OCI-LY1 (cell line): ENCODE data around the gene FPR2.

ENCODE experiments used
- H2AFZ ChIP-seq: fragments of 200-600 bp; sonication (generic), shearing (Covaris generic); 2 replicates; pipeline ENCODE4 v1.6.0; 2014; ENCODE audit warnings: antibody characterized with exemption, mild to moderate bottlenecking, low read length
- H3F3A ChIP-seq: fragments of 200-600 bp; sonication (generic), shearing (Covaris generic); 2 replicates; pipeline ENCODE4 v1.6.0; 2014; ENCODE audit warnings: mild to moderate bottlenecking, antibody characterized with exemption, low read length, moderate library complexity; ENCODE audit not compliant: insufficient read depth
- H3K27ac ChIP-seq: fragments of 200-600 bp; sonication (generic); 2 replicates; pipeline ENCODE4 v1.5.1; 2014; ENCODE audit warnings: low read length, mixed run types, mild to moderate bottlenecking, low read depth; ENCODE audit not compliant: poor library complexity, severe bottlenecking
- H3K27me3 ChIP-seq: fragments of 200-600 bp; sonication (generic); 2 replicates; pipeline ENCODE4 v1.6.0; 2014; ENCODE audit warnings: antibody characterized with exemption, mild to moderate bottlenecking, low read length, moderate library complexity; ENCODE audit not compliant: insufficient read depth
- H3K36me3 ChIP-seq: fragments of 200-600 bp; sonication (generic); 2 replicates; pipeline ENCODE4 v1.6.1; 2014; ENCODE audit warnings: mild to moderate bottlenecking, antibody characterized with exemption, low read length, moderate library complexity, mixed read lengths; ENCODE audit not compliant: insufficient read depth
- H3K4me1 ChIP-seq: fragments of 200-600 bp; sonication (generic); 2 replicates; pipeline ENCODE4 v1.5.1; 2014; ENCODE audit warnings: mild to moderate bottlenecking, low read length, moderate library complexity; ENCODE audit not compliant: insufficient read depth, severe bottlenecking
- H3K4me2 ChIP-seq: fragments of 200-600 bp; sonication (generic), shearing (Covaris generic); 2 replicates; pipeline ENCODE4 v1.6.1; 2014; ENCODE audit warnings: low read length
- H3K4me3 ChIP-seq: fragments of 200-600 bp; sonication (generic); 2 replicates; pipeline ENCODE4 v1.5.1; 2014; ENCODE audit warnings: low read length, low read depth, mild to moderate bottlenecking, mixed read lengths; ENCODE audit not compliant: poor library complexity, severe bottlenecking
- H3K79me2 ChIP-seq: fragments of 200-600 bp; shearing (Covaris generic); 2 replicates; pipeline ENCODE4 v1.6.1; 2016; ENCODE audit warnings: mixed run types, low read length, mixed read lengths; ENCODE audit not compliant: insufficient read depth
- H3K9ac ChIP-seq: fragments of 200-600 bp; sonication (generic), shearing (Covaris generic); 2 replicates; pipeline ENCODE4 v1.6.1; 2014; ENCODE audit warnings: mild to moderate bottlenecking, low read length, mixed read lengths
- H3K9me2 ChIP-seq: fragments of 200-600 bp; sonication (generic), shearing (Covaris generic); 2 replicates; pipeline ENCODE4 v1.6.1; 2014; ENCODE audit warnings: low read depth, mild to moderate bottlenecking, low read length, mixed read lengths
- H3K9me3 ChIP-seq: fragments of 200-600 bp; shearing (Covaris generic); 2 replicates; pipeline ENCODE4 v1.6.1; 2014; ENCODE audit warnings: low read length, mixed read lengths
- H4K20me1 ChIP-seq: fragments of 200-600 bp; sonication (generic), shearing (Covaris generic); 2 replicates; pipeline ENCODE4 v1.6.0; 2016; ENCODE audit warnings: mild to moderate bottlenecking, low read length; ENCODE audit not compliant: insufficient read depth
- CTCF ChIP-seq: fragments of 200-600 bp; sonication (generic), shearing (Covaris generic); IDR thresholded peaks from 2 replicates; pipeline ENCODE4 v1.5.1; 2017; ENCODE audit warnings: mild to moderate bottlenecking, antibody characterized with exemption, low read length, moderate library complexity, mixed read lengths
- EZH2 ChIP-seq: fragments of 200-600 bp; sonication (generic), shearing (Covaris generic); IDR thresholded peaks from 2 replicates; pipeline ENCODE4 v1.8.0; 2017; ENCODE audit warnings: borderline replicate concordance, mixed run types, mild to moderate bottlenecking, antibody characterized with exemption, low read length, moderate library complexity, mixed read lengths

FPR2 gene

GRCh38 chr19:51792932-51793331 is 32.0 kb downstream of the FPR2 start:
- H4K20me1 ChIP-seq, result no peaks in the 10 kb centered on the region
- no peak overlapping the region for H3K9ac ChIP-seq
- no peaks in the 10 kb centered on the region for H3K4me1 ChIP-seq
- H3K79me2 ChIP-seq, result no peaks in the 10 kb centered on the region
- no peaks in the 10 kb centered on the region for H3K36me3 ChIP-seq
- no peak overlapping the region for H3K4me2 ChIP-seq
- H3F3A ChIP-seq, result no peaks in the 10 kb centered on the region
- no peak overlapping the region for H2AFZ ChIP-seq
- no peaks in the 10 kb centered on the region for H3K9me2 ChIP-seq
- no peak overlapping the region for H3K27ac ChIP-seq
- no peak overlapping the region for H3K4me3 ChIP-seq
- TF ChIP-seq EZH2, result no peak
- TF ChIP-seq CTCF, result no peak
- no peaks in the 10 kb centered on the region for H3K27me3 ChIP-seq
- H3K9me3 ChIP-seq, result no peaks in the 10 kb centered on the region

GRCh38 chr19:51793994-51794393 is 33.0 kb downstream of the FPR2 start:
- Histone ChIP-seq H3K27me3 (no peaks in the 10 kb centered on the region), H2AFZ (no peak overlapping the region), H3K4me3 (no peak overlapping the region), H3K79me2 (no peaks in the 10 kb centered on the region), H3K4me1 (no peaks in the 10 kb centered on the region), H3F3A (no peaks in the 10 kb centered on the region), H4K20me1 (no peaks in the 10 kb centered on the region), H3K36me3 (no peaks in the 10 kb centered on the region), H3K9me3 (no peaks in the 10 kb centered on the region), H3K9me2 (no peaks in the 10 kb centered on the region), H3K9ac (no peak overlapping the region), H3K4me2 (no peak overlapping the region), H3K27ac (no peak overlapping the region)
- no peak for TF ChIP-seq EZH2
- TF ChIP-seq CTCF, result no peak

- H3K4me1 ChIP-seq, result no peaks in the 10 kb centered on the region
- no peaks in the 10 kb centered on the region for H3K36me3 ChIP-seq
- no peak within 1 kb of the TSS for H3K4me2 ChIP-seq
- no peak within 1 kb of the TSS for H3K27ac ChIP-seq
- no peaks in the 10 kb centered on the region for H3F3A ChIP-seq
- H3K27me3 ChIP-seq, result no peaks in the 10 kb centered on the region
- H3K9me3 ChIP-seq, result no peaks in the 10 kb centered on the region
- H3K9me2 ChIP-seq, result no peaks in the 10 kb centered on the region
- no peak within 1 kb of the TSS for H3K4me3 ChIP-seq
- no peaks in the 10 kb centered on the region for H3K79me2 ChIP-seq
- no peak within 1 kb of the TSS for H2AFZ ChIP-seq
- no peak for TF ChIP-seq CTCF
- TF ChIP-seq EZH2, result no peak
- H3K9ac ChIP-seq, result no peak within 1 kb of the TSS
- no peaks in the 10 kb centered on the region for H4K20me1 ChIP-seq
Observed at GRCh38 chr19:51794885-51795490, 34.0 kb downstream of the FPR2 start, which contains the start of gene FPR3. FPR3 (plus strand) TSS chr19:51795157; CDS start chr19:51823749, 28,592 bp downstream.
